ELR (cell line): ENCODE results near the gene MAPK6.

Experiments used
- DNase-seq: peaks from one replicate; pipeline ENCODE4 v3.0.0-alpha.2; 2015; ENCODE audit warnings: low read depth

MAPK6 gene

GRCh38 chr15:52103217-52104207 lies 84.5 kb downstream of the MAPK6 start:
- DNase-seq, result peak; percentile 96

- DNase-seq, result no peak
Measured at GRCh38 chr15:52104532-52105004, 85.5 kb downstream of the MAPK6 start.

GRCh38 chr15:52105846-52106245 lies 86.8 kb downstream of the MAPK6 start:
- no peak for DNase-seq

- no peak for DNase-seq
Measured at GRCh38 chr15:52106641-52107040, 87.6 kb downstream of the MAPK6 start.

GRCh38 chr15:52107238-52107637 lies 88.2 kb downstream of the MAPK6 start:
- DNase-seq, result no peak

- no peak for DNase-seq
Measured at GRCh38 chr15:52109559-52110451, 90.8 kb downstream of the MAPK6 start.

GRCh38 chr15:52111517-52112202 lies 92.6 kb downstream of the MAPK6 start:
- DNase-seq, result no peak

- no peak for DNase-seq
Measured at GRCh38 chr15:52112203-52112750, 93.3 kb downstream of the MAPK6 start.

- DNase-seq, result no peak
Measured at GRCh38 chr15:52113235-52113634, 94.2 kb downstream of the MAPK6 start.

GRCh38 chr15:52113708-52114107 lies 94.7 kb downstream of the MAPK6 start:
- DNase-seq, result no peak

- no peak for DNase-seq
Measured at GRCh38 chr15:52114261-52115055, 95.4 kb downstream of the MAPK6 start.

GRCh38 chr15:52115598-52116427 lies 96.8 kb downstream of the MAPK6 start:
- DNase-seq, result no peak
